ENCODE data around the gene ME1. TPM values are rescaled to one million over a fixed set of nuclear protein-coding genes. Genes with fewer than 3 reads are reported as not detected.
"Not testable (repeated sequence)": the region's sequence is repeated elsewhere in the genome, so short reads cannot be mapped to it uniquely, and the experiment has no call there.

ME1 gene
- polyA plus RNA-seq, 4 donors: 2.7 to 3.8 (median 3.0) TPM

GRCh38 chr6:83193747-83194566, 236.9 kb downstream of the ME1 start:
- peak in 1 of 4 donors; percentile 23 for DNase-seq (ENCODE audit: low read depth in 4 of 4, low spot score in 3 of 4)

GRCh38 chr6:83192871-83193746, 237.7 kb downstream of the ME1 start, which contains the start of the genes PGM3 and RWDD2A:
Gene PGM3, minus strand, starts transcription at chr6:83193265. Its CDS starts 2,253 bp downstream, at chr6:83191012.
Gene RWDD2A, plus strand, starts transcription at chr6:83193357. Its CDS starts 1,095 bp downstream, at chr6:83194452.
- DNase-seq (ENCODE audit: low read depth in 4 of 4, low spot score in 3 of 4): peak; percentile 72 to 82 (median 78)

- peak in 1 of 4 donors; percentile 3 for DNase-seq (ENCODE audit: low read depth in 4 of 4, low spot score in 3 of 4)
Observed at GRCh38 chr6:83192456-83192855, 238.4 kb downstream of the ME1 start.

GRCh38 chr6:83191974-83192373, 238.9 kb downstream of the ME1 start:
- DNase-seq (ENCODE audit: low read depth in 4 of 4, low spot score in 3 of 4): not testable (repeated sequence)

- no peak for DNase-seq (ENCODE audit: low read depth in 4 of 4, low spot score in 3 of 4)
Observed at GRCh38 chr6:83190626-83191025, 240.2 kb downstream of the ME1 start.

- no peak for DNase-seq (ENCODE audit: low read depth in 4 of 4, low spot score in 3 of 4)
Observed at GRCh38 chr6:83188501-83188900, 242.3 kb downstream of the ME1 start.

GRCh38 chr6:83185096-83185495, 245.8 kb downstream of the ME1 start:
- no peak for DNase-seq (ENCODE audit: low read depth in 4 of 4, low spot score in 3 of 4)

- no peak for DNase-seq (ENCODE audit: low read depth in 4 of 4, low spot score in 3 of 4)
Observed at GRCh38 chr6:83183082-83183828, 247.6 kb downstream of the ME1 start.

GRCh38 chr6:83182114-83182513, 248.7 kb downstream of the ME1 start:
- no peak for DNase-seq (ENCODE audit: low read depth in 4 of 4, low spot score in 3 of 4)

- DNase-seq (ENCODE audit: low read depth in 4 of 4, low spot score in 3 of 4): no peak
Observed at GRCh38 chr6:83180426-83180950, 250.4 kb downstream of the ME1 start.

- peak in 2 of 4 donors; percentile 9 to 28 for DNase-seq (ENCODE audit: low read depth in 4 of 4, low spot score in 3 of 4)
Observed at GRCh38 chr6:83176246-83176645, 254.6 kb downstream of the ME1 start.

- no peak for DNase-seq (ENCODE audit: low read depth in 4 of 4, low spot score in 3 of 4)
Observed at GRCh38 chr6:83169511-83169910, 261.3 kb downstream of the ME1 start.

- no peak for DNase-seq (ENCODE audit: low read depth in 4 of 4, low spot score in 3 of 4)
Observed at GRCh38 chr6:83169106-83169505, 261.7 kb downstream of the ME1 start.

- no peak for DNase-seq (ENCODE audit: low read depth in 4 of 4, low spot score in 3 of 4)
Observed at GRCh38 chr6:83168556-83168955, 262.3 kb downstream of the ME1 start.

- DNase-seq (ENCODE audit: low read depth in 4 of 4, low spot score in 3 of 4): no peak
Observed at GRCh38 chr6:83167726-83168278, 263.0 kb downstream of the ME1 start.

Other genes starting within 250 kb of the ME1 start
- 10 to 100 TPM; 38.8 to 47.9 (median 40.4) TPM for gene PGM3, start 237.8 kb downstream of the ME1 start, polyA plus RNA-seq (ENCODE audit: insufficient read length in 4 of 4)
- 1 to 10 TPM; 6.8 to 7.8 (median 7.6) TPM for gene RWDD2A, start 237.7 kb downstream of the ME1 start, polyA plus RNA-seq (ENCODE audit: insufficient read length in 4 of 4)
- gene PRSS35, start 81.5 kb upstream of the ME1 start, polyA plus RNA-seq (ENCODE audit: insufficient read length in 4 of 4): 10 to 100 TPM; 42.8 to 48.6 (median 47.0) TPM